Stimulated activated CD4-positive, alpha-beta T cell treated with anti-CD3 and anti-CD28 coated beads, Interleukin-4, amount 100 ng/mL, for 48 hours (primary cell): ENCODE data around the gene HRG.

Experiments used
- DNase-seq, 2 donors: peaks; one replicate each; pipeline ENCODE4 v3.0.0-alpha.2; 2020; ENCODE audit warnings: low read depth in 2 of 2

Gene HRG

GRCh38 chr3:186637686-186638085, 28.1 kb upstream of the HRG start:
- no peak for DNase-seq

DNA sequence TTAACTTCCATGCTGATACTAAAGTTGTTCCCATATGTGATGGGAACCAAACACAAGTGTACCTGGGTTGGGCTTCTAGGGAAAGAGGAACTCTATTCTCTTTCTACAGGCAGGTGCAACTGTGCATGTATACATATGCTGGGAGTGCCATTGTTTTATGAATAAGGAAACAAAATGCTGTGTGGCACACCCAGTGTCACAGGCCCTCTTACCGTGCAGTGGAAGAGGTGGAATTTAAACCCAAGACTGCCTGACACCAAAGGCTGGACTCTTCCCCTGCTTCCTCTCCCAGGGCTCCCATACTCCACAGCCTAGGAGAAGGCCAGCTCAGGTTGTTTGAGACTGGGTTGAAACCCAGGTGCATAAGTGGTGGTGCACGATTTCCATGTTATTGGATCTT, 27.6 kb upstream of the HRG start:
- DNase-seq, result no peak

DNA sequence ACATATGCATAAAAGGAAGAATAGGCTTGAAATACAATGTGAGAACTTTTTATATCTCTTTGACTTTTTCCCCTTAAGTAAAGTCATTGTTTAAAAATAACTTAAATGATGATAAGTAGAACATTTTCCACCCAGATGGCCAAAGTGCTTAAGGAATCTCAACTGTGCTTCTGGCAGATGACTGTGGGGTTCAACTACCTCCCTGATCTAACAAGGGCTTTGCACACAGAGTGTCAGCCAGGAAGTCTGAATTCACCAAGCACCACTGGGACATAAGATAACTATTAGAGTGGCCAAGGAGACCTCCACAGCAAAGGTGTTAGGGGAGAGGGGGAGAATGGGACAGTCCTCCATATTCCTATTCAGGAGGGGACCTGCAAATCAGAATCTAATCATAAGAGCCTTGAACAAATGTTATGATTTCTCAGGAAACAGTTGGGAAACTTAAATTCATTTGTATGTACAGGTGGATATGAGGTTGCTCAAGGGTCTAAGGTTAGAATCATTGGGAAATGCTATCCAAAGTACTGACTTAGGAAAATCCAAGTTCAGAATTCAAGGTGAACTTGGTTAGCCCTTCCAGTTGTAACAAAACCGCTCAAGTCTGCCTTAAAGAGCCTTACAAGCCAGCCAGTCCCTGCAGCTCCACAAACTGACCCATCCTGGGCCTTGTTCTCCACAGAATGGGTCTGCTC, 25.9 kb upstream of the HRG start, which contains the start of gene FETUB:
Gene FETUB (plus strand): TSS at position 622 of the 695 bp plus-strand sequence. CDS start 62 bp downstream, at position 684.
- DNase-seq, result no peak

- DNase-seq, result no peak
Observed at GRCh38 chr3:186640473-186640818, 25.4 kb upstream of the HRG start.

- no peak for DNase-seq
Observed at GRCh38 chr3:186640929-186641328, 24.9 kb upstream of the HRG start.

GRCh38 chr3:186642014-186642413, 23.8 kb upstream of the HRG start:
- no peak for DNase-seq

- no peak for DNase-seq
Observed at GRCh38 chr3:186643493-186643892, 22.3 kb upstream of the HRG start.

DNA sequence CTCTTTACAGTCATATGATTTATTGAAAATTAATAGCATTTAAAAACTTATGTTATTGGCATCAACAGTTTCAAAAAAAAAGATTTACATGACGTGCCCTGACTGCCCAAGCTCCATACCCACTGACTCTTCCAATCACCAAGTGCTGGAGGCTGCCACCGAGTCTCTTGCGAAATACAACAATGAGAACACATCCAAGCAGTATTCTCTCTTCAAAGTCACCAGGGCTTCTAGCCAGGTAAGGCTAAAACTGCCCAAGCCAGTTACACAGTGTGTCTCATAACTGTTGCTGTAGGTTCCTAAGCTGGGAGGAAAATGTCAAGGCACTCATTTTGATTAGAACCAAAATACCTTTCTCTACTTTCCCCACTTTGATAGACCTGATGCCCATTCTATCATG, 21.1 kb upstream of the HRG start:
- no peak for DNase-seq

DNA sequence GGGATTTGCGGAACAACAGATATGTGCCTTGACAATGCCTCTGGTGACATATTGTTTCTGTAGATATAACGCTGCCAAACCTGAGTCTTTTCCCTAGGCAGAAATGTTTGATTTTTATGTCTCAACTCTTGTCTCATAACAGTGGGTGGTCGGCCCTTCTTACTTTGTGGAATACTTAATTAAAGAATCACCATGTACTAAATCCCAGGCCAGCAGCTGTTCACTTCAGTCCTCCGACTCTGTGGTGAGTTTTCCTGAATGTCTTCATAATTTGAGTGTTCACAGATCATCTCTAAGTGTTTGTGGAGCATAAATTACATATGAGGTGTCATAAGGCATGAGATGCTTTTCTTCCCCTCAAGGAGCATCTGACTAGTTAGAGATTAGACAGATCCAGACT, 19.7 kb upstream of the HRG start:
- no peak for DNase-seq

- DNase-seq, result no peak
Observed at GRCh38 chr3:186646841-186647240, 19.0 kb upstream of the HRG start.

DNA sequence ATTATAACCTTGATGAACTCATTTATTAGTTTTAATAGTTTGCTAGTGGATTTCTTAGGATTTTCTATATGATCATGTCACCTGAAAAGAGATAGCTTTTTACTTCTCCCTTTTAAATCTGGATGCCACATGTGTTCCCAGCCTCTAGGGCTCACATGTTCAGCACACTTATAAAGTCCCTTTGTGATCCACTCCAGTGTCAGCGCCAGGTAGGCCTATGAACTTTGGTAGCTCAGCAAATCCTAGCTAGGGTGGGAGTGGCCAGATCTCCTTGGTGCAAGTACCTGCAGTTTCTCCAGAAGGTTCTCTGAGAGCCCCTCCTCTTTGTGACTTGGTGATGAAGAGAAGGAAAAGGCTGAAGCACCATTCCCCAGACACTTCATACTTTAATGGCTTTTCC, 17.0 kb upstream of the HRG start:
- no peak for DNase-seq

DNA sequence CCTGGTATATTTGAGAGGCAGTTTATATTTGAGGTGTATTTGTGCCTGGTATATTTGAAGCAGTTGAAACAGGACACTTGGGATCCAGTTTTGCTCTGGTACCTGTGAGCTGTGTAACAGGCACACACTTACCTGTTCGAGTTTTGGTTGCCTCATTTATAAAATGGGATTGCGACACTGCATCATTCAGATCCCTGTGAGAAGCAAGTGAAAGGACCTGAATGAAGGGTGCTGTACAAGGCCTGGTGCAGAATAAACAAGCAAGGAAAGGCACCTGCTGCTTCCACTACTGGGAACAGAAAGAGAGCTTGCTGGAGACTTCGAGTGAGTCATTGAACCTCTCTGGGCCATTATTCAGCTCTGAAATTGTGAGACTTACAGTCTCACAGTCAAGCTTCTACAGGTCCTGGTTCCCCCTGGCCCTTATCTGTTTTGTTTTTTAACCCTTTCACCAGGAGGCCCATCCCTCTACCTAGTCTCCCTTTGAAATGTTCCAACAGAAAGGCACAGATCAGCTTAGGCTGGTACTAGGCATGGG, 14.1 kb upstream of the HRG start:
- no peak for DNase-seq

- DNase-seq, result no peak
Observed at GRCh38 chr3:186653080-186653707, 12.6 kb upstream of the HRG start.

GRCh38 chr3:186653984-186654383, 11.8 kb upstream of the HRG start:
- no peak for DNase-seq

DNA sequence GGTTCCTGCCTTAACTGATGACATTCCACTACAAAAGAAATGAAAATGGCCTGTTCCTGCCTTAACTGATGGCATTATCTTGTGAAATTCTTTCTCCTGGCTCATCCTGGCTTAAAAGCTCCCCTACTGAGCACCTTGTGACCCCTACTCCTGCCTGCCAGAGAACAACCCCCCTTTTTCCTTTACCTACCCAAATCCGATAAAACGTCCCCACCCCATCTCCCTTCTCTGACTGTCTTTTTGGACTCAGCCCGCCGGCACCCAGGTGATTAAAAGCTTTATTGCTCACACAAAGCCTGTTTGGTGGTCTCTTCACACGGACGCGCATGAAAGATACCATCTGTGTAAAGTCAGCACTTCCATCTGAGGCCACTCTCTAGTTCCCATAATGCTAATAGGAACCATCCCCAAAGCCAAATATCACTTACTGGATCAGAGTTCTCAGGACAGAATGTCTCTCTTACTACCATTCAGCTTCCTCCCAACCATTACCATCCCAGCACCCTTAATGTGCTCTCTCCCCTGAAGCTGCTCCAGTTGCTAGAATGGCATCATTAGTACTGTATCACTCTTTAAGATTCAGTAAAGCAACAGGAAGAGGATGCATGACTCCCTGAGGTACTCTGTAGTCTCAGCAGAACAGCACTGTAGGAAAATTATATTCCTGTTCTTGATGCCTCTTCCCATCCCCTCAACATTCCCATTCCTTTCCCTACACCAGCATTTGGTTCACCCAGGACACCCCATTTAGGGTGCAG, 2.3 kb upstream of the HRG start:
- DNase-seq, result no peak

DNA sequence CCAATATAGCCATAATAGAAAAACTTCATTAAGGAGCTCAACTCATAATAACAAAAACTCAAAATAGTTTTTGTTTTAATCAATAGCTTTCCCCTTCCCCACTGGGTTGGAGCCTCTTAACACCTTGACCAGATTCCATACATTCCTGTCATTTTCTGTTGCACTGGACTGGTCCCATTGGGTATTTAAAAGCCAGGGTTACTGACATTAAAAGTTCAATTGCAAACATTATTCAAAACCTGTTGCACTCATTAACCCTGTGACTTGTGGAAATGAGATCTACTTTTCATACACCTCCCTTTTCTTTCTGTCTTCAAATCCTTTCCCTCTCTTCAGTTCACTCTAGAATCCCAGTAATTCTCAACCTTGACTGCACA, 1.7 kb upstream of the HRG start:
- no peak for DNase-seq

- no peak for DNase-seq
Observed at GRCh38 chr3:186664506-186664905, 1.3 kb upstream of the HRG start.

GRCh38 chr3:186668426-186668825, 2.6 kb downstream of the HRG start:
- DNase-seq, result no peak

GRCh38 chr3:186669378-186670084, 3.7 kb downstream of the HRG start:
- no peak for DNase-seq

DNA sequence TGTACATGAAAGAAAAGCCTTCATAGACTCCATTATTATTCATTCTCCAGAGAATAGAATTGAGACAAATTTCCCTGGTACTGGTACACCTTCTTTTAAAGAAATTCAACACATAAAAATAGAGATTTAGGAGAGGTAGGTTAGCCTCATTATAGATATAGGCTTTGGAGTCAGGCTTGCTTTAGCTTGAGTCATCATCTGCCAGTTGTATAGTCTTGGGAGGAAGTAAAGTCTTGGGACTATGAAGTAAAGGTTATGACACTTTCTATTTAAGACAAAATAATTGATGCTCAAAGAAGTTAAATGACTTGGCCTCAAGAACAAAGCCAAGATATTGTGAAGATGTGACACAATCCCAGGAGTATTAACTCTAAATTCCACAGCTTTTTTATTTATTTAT, 4.3 kb downstream of the HRG start:
- DNase-seq, result no peak

DNA sequence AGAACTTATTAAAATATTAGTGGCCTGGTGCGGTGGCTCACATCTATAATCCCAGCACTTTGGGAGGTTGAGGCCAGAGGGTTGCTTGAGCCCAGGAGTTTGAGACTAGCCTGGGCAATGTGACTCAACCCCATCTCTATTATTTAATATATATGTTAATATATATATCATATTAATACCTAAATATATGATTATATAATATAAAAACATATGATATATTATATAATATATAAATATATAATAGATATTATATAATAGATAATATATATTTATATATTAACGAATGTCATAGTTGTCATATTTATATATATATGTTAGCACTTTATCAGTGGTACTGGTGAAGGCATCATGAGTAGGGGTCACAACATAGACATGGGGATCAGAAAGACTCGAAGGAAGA, 5.2 kb downstream of the HRG start:
- DNase-seq, result no peak

GRCh38 chr3:186678604-186679003, 12.8 kb downstream of the HRG start:
- DNase-seq, result no peak
